NCI-H2196 (cell line): Measurements from ENCODE around the gene EGFL6.
A peak's percentile ranks its signal among the peaks of the same experiment; 100 is the strongest.
"Not testable (repeated sequence)": the region's sequence is repeated elsewhere in the genome, so short reads cannot be mapped to it uniquely, and the experiment has no call there.

Experiments
- DNase-seq: peaks from one replicate; lab custom pipeline; 2025; ENCODE audit not compliant: unreplicated experiment; lab: John Stamatoyannopoulos, UW

The EGFL6 gene

DNA sequence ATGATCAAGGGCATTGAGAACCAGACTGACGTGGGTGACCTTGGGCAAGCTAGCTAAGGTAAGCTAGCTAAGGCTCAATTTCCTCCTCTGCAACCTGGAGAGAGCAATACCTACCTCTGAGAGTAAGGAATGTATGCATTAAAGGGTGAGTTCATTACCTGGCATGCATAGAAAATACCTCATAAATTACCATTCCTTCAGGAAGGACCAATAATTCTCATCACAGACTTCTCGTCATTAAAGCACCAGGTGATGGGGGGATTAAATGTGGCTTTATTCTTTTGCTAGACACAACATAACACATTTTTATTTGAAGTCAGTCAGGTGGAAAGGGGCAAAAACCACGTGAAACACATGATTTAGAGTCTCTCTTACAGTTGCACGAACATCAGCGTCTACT is 21.5 kb downstream of the EGFL6 start:
- DNase-seq, result no peak

DNA sequence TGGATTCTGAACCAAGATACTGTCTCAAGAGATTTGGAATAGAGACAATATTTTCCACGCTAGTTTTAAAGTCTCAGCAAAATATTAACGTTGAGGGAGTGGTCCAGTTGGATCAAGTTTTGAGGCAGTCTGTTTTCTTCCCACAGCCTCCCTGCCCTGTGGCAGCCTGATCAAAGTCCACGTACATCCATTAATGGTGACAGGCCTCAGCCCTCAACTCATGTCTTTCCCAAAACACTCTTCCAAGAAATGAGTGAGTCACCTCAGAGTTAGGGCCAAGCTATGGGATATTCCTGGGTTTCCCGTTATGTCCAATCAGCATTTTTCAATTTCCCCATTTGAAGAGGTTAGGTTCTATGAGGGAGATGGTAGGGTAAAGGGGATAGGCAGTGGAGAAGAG is 28.5 kb downstream of the EGFL6 start:
- no peak for DNase-seq

DNA sequence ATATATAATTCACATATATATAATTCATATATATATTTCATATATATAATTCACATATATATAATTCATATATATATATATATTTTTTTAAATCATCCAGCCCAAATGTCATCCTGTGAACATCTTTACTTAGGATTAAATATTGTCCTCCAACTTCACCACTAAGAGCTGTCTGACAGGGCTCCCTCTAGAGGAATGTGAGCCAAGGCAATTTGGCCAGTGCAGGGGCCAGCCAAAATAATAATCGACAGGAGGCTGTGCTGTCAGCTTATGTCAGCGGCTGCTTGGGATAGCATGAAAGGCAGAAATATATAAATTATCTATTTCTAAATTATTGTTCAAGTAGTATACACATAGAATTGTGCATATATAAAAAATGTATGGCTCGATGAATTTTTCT is 29.5 kb downstream of the EGFL6 start:
- DNase-seq, result no peak

DNA sequence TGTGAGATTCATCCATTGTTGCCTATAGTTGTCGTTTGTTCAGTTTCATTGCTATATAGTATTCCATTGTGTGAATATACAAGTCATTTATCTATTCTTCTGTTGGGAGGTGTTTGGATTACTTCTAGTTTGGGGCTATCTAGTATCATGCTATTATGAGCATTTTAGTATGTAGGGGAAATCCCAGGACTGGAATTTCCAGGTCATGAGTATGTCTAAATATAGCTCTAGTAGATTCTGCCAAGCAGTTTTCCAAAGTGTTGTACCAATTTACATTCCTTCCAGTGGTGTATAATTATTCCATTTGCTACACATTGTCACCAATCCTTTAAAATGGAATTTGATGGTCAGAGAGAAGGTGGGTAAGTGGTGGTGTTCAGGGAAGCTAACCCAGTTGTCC is 30.1 kb downstream of the EGFL6 start:
- no peak for DNase-seq

DNA sequence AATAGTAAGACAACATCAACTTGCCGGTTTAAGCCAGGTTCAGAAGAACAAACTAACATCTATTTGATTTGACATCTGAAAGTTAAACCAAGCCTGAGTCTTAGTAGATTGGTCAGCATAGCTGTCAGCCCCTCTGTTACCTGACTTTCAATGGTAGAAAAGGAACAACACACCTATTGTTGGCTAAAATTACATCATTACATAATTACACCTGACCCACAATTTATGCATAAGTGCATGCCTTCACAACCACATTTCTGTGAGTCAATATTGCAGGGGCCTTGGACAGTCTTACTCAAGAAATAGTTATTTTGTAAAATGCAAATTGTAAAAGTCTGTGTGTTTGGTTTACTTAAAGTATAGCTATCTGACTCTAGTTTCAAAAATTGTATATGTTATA is 36.2 kb downstream of the EGFL6 start:
- DNase-seq, result no peak

DNA sequence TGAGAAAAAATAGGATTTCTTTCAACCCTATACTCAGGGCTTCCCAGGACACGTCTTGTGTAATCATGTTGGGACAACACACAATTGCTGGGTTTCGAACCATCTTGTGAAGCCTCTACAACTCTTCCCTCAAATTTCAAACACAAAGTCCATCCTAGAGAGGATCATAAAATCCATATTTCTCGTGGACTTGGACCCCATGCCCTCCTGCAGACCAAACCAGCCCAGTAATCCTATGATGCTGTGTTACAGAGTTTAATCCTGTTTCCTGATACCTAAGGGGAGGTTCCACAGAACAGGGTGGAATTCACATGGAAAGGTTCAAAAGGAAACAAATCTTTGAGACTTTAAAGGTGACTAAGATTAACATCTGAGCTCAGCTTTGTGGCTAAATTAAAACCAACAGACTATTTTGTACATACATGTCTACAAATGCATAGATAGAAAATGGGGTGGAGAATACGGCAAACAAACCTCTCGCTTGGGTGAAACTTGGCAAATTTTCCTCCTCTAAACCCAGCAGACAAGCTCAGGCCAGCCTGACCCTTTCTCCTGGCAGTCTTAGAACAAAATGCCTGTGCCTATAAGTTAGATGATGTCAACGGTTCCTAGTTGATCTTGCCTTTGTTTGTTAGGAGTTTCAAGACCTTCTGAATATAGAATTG is 38.1 kb downstream of the EGFL6 start:
- DNase-seq, result no peak

DNA sequence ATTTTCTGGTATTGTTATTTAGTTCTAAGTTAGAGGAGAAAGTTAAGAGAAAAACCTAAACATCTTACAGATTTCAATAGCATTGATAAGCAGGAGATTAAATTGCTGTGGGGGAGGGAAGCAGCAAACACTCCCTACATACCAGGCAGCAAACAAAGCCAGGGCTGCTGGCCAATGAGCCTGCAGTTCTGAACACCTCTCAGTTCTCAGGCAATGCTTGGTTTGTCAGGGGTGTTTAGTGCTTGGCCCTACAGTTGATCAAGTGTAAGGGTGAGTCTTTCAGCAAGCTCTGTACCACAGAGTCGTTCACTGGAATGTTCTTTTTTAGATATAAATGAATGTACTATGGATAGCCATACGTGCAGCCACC is 38.6 kb downstream of the EGFL6 start:
- DNase-seq, result no peak

DNA sequence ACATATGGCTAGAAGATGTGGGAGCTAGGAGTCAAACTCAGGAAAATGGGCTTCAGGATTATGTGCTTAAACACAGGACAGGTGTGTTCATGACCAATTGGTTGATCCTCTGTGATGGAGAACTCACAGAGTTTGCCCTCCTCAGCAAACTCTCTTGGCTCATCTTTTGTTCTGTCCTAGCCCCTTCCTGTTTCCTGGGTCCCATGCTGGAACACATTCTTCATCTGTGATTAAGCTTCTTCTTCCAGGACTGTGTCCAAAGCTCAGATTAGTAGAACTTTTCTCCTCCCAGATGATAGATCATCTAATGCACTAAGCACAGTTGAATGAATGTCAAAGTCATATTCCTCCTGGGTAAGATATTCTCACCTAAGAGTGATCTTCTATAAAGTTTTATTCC is 44.8 kb downstream of the EGFL6 start:
- no peak for DNase-seq

DNA sequence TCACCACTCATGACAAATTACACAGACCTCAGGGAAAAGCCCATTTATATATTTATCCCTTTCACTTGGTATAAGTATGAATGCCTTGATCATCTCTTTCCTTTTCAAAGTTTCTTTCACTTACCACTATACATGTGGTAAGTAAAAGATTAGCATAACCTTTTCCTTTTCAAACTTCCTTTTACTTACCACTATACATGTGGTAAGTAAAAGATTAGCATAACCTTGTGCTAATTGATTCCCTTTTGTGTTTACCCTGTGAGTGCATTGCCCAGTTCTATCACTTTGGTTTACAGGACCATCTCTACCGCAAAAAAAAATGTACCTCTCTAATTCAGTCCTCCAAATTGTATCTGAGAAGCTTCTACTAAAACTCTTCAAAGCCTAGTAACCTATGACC is 50.8 kb downstream of the EGFL6 start:
- DNase-seq, result no peak

DNA sequence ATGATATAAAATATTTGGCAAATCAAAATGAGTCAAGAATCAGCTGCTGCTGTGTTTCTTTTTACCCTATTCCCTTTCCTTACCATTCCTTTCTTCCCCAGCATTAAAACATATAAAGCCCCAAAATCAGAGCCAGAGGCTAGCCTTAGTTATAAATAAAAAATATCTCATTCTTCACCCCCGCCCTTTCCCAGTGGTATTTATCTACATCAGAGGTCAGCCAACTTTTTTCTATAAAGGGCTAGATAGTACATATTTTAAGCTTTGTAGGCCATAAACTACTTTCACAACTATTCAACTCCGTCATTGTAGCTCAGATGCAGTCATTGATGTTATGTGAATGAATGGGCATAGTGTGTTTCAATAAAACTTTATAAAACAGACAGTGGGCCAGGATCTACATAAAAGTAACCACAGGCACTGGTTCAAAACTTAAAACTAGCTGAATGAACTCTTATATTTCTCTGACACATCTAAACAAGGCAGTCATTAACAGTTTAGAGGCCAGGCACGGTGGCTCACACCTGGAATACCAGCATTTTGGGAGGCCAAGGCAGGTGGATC is 53.1 kb downstream of the EGFL6 start:
- DNase-seq, result no peak

DNA sequence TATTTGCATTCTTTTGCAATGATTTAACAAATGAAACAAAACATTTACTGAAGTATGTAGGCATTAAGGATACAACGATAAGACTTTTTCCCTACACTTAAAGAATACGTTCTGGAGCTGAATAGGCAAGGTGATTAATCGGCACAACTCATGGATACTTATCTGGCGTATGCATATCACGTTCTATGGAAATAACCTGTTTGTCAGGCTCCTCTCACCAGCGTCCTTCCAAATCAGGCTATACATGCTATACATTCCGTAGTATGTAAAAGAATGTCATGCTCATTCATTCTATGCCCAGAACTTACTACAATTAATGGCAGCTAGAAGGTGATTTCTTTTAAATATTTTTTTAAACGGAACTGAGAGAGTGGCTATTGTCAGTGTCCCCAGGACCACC is 57.9 kb downstream of the EGFL6 start:
- no peak for DNase-seq

DNA sequence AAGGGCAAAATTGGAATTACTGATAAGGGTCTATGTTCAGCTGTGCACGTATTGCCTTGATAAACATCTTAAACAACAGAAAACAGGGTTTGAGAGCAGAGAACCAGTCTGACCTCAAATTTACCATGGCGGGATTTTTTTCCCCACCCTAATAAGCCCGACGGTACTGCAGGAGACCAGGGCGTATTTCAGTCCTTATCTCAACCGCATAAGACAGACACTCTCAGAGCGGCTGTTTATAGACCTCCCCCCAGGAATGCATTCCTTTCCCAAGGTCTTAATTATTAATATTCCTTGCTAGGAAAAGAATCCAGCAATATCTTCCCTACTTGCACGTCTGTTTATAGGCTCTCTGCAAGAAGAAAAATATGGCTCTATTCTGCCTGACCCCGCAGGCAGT is 67.8 kb downstream of the EGFL6 start:
- not testable (repeated sequence) for DNase-seq

DNA sequence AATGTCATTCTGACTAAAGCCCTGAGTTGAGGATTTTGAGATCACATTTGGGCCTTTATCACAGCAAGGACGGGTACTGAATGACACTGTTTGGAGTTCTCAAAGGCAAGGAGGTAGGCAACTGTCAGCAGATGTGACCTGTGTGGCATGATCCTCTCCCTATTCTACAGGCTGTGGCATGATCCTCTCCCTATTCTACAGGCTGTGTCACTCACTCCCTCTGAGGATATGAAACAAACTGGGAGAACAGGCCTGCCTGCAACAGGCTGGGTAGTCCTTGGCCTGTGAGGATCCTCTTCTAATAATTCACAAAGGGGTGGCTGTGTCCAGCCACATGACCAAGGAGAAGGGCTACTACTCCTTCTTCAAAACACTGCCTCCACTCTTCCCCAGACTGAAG is 68.6 kb downstream of the EGFL6 start:
- DNase-seq, result no peak

DNA sequence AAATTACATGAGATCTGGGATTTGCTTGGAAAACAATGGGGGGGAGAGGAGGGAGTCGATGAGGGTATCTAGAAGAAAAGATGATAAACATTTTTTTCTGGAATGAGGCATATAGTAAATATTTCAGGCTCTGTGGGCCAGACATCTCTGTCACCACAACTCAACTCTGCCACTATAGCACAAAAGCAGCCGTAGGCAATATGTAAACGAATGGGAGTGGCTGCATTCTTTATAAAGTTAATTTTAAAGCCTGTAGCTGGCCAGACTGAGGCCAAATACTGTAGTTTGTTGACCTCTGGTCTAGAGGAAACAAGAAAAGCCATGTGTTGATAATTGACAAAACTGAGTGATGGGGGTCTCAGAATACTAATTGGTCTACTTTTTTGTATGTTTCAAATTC is 69.4 kb downstream of the EGFL6 start:
- no peak for DNase-seq

DNA sequence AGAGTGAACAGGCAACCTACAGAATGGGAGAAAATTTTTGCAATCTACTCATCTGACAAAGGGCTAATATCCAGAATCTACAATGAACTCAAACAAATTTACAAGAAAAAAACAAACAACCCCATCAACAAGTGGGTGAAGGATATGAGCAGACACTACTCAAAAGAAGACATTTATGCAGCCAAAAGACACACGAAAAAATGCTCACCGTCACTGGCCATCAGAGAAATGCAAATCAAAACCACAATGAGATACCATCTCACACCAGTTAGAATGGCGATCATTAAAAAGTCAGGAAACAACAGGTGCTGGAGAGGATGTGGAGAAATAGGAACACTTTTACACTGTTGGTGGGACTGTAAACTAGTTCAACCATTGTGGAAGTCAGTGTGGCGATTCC is 72.3 kb downstream of the EGFL6 start:
- DNase-seq, result not testable (repeated sequence)

DNA sequence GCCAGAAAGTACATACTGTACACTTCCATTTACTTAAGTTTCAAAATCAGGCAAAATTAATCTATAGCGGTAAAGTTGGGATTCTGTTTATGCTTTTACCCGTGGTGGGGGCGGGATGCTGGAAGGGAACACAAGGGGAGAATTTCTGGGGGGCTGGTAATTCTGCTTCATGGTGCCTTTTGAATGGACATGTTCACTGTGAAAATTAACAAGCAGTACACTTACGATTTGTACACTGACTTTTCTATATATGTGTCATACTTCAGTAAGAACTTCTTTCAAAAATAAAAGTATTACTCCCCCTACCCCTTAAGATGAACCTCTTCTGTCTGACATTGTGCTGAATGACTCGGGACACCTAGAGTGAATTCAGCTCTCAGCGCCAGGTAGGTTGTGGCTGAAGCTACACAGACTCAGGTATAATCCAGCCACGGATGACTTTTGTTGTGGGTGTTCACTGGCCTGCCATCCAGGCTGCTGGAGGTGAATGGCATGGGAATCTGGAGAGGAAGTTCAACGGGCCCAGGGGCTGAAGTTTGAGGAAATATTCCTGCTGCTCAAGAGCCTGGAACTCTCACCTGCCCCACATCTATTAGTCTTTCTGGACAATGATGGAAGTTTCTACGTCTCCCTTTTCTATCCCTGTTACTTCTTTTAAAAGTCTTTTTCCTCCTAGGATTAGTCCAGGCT is 76.2 kb downstream of the EGFL6 start:
- DNase-seq, result no peak

DNA sequence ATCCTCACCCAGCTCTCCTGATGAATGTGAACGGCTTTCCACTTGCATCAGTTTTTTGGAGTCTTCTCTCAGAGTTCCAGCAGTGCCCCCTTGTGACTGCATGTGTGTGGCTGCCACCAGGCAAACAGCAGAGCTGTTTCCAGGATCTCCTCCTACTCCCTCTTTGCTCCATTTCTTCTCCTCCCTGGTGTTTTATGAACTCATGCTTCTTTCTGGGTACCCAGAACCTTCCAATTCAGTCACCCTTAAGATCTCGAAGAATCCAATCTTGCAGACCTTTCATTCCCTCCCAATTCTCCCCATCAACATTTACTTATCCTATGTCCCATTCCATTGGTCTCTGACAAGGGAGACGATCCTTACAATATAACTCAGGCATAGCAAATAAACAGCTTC is 76.8 kb downstream of the EGFL6 start:
- DNase-seq, result peak; percentile 42

DNA sequence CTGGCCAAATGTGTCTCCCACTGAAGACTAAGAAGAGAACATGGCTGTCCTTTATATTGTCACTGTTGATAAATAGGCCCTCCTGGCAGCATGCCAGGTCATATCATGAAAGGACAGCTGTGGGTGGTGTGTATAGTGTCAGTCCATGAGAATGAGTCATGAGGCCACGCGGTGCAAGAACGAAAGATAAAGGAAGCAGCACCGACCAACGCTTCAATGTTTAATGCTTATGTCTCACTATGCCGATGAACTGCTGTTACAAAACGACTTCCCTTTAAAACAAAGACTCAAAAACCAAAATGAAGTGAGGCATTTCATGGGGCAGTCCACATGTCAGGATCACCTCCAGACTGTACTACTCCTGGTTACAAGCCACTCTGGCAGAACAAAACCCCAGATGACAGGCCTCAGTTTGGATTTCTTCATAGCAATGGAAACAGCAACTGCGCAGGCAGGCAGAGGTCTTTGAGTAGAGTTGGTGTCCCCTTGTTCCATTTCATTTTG is 78.4 kb downstream of the EGFL6 start:
- no peak for DNase-seq

DNA sequence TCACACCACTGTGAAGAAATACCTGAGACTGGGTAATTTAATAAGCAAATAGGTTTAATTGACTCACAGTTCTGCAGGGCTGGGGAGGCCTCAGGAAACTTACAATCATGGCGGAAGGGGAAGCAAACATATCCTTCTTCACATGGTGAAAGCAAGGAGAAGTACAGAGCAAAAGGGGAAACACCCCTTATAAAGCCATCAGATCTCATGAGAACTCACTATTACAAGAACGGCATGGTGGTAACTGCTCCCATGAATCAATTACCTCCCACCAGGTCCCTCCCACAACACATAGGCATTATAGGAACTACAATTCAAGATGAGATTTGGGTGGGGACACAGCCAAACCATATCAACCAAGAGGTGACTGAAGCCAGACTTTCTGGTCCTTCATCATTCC is 78.9 kb downstream of the EGFL6 start:
- DNase-seq, result not testable (repeated sequence)

DNA sequence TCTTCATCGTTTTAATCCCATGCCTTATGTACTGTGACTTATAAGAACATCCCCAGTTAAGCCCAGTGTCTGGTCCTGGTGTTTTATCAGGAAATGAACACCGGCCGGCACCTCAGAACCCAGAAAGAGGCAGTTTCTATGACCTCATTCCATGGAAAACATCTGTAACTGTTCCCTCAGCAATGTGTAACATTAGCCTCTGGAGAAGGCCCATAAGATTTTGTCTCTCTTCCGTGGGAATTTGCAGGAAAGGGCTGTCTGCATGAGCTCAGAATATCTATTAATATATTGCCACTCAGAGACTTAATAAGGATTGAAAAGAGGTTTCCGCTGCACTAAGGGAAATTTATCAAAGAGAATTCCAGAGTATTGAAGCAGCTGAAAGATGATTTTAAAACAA is 80.4 kb downstream of the EGFL6 start:
- DNase-seq, result no peak

DNA sequence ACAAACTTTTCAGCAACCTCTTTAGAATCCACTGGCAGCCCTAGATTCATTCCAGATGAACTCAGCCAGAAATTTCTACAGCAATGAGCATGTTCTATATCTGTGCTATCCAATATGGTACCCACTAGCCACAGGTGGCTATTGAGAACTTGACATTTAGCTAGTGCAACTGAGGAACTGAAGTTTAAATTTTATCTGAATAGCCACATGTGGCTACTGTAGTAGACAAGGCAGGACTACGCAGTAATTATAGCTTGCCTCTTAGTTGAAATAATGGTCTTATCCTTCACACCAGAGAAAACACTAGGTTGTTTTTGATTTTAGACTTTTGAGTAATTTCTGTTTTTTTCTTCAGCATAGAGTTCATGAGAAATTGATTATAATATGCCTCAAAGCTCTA is 80.9 kb downstream of the EGFL6 start:
- no peak for DNase-seq

DNA sequence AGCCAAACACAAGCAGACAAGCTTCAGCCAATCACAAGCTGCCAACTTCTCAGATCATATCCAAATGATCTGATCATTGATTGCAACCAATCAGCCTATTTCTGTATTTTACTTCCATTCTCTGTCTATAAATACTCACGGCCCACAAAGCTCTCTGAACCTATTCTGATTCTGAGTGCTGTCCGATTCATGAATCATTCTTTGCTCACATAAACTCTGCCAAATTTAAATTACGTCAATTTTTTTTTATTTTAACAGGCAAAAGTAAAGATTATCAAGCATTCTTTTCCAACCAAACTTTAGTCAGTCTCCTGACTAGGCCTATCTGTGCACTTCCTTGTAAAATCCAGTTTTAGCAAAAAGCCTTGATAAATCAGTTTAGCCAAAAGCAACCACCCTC is 81.7 kb downstream of the EGFL6 start:
- no peak for DNase-seq
